HepG2 (cell line): ENCODE results near the gene CCDC83. TPM values are rescaled to one million over a fixed set of nuclear protein-coding genes. Genes with fewer than 3 reads are reported as not detected.

Experiments used
- ATAC-seq: fragments of 200-7000 bp; cut with Tn5 transposase; 3 replicates; pipeline ENCODE4 v1.9.1; 2020; ENCODE audit warnings: mild to moderate bottlenecking, moderate library complexity
- BruUV-seq: library from RNA; stranded (reverse); fragments of 400-500 nt; replicated peaks from 2 replicates; lab custom pipeline; 2021; lab: Mats Ljungman, UMichigan
- CTCF ChIA-PET: fragments of 300-600 bp; formaldehyde crosslinking; extraction: SDS; loops from one replicate; lab custom pipeline; 2021; ENCODE audit warnings: low total read pairs, inconsistent platforms, low intra/inter-chr PET ratio; lab: Yijun Ruan, JAX
- POLR2A ChIA-PET: fragments of 350-600 bp; sonication (Branson Sonifier 250); formaldehyde crosslinking; loops from one replicate; lab custom pipeline; 2020; ENCODE audit warnings: antibody characterized with exemption, inconsistent platforms; lab: Yijun Ruan, JAX
- DNase-seq: peaks from one replicate; pipeline ENCODE4 v3.0.0-alpha.2; 2015; ENCODE audit warnings: low spot score
- FAIRE-seq: peaks from 3 replicates; lab custom pipeline; 2011; peaks lifted over from hg19 to GRCh38; lab: Jason Lieb, UNC
- H2AFZ ChIP-seq: one replicate; pipeline ENCODE4 v1.6.1; 2011; ENCODE audit warnings: low read length, inconsistent platforms
- H3K27ac ChIP-seq: fragments of 300-600 bp; 3 replicates; pipeline ENCODE4 v1.8.0; 2011; ENCODE audit warnings: mixed run types, mild to moderate bottlenecking, mixed read lengths, low read length, inconsistent platforms; ENCODE audit not compliant: insufficient read depth; ENCODE audit errors: extremely low read length
- H3K27me3 ChIP-seq, 2 experiments: fragments of 200-600 bp in 1 of 2; 2 replicates in 1 of 2; 3 replicates in 1 of 2; pipeline versions ENCODE4 v1.6.0 to v1.8.0; 2011; ENCODE audit warnings: low read length in 2 of 2, mild to moderate bottlenecking in 2 of 2, moderate library complexity in 2 of 2, inconsistent platforms in 1 of 2; ENCODE audit not compliant: insufficient read depth in 2 of 2, control insufficient read depth in 1 of 2
- H3K36me3 ChIP-seq, 2 experiments: fragments of 200-600 bp in 1 of 2; replicated peaks in 1 of 2; 2 replicates in 1 of 2; 3 replicates in 1 of 2; pipeline versions ENCODE4 v1.5.1 to v1.8.0; 2011; ENCODE audit warnings: low read length in 2 of 2, inconsistent platforms in 1 of 2; ENCODE audit not compliant: insufficient read depth in 2 of 2, control insufficient read depth in 1 of 2
- H3K4me1 ChIP-seq: 2 replicates; pipeline ENCODE4 v1.5.1; 2012; ENCODE audit warnings: low read length, inconsistent platforms; ENCODE audit not compliant: insufficient read depth
- H3K4me2 ChIP-seq: 2 replicates; pipeline ENCODE4 v1.6.0; 2011; ENCODE audit warnings: low read depth, low read length, inconsistent platforms
- H3K4me3 ChIP-seq, 3 experiments: fragments of 200-600 bp in 1 of 3; sonication (generic), shearing (Covaris generic) in 1 of 3; replicated peaks in 1 of 3; 2 replicates each; pipeline ENCODE4 v1.5.1; 2011 to 2016; ENCODE audit warnings: low read length in 3 of 3, inconsistent platforms in 2 of 3, low read depth in 2 of 3, mild to moderate bottlenecking in 2 of 3, control low read depth in 1 of 3, mixed read lengths in 1 of 3; ENCODE audit not compliant: insufficient read depth in 1 of 3
- H3K79me2 ChIP-seq: one replicate; pipeline ENCODE4 v1.6.1; 2011; ENCODE audit warnings: low read length, inconsistent platforms; ENCODE audit not compliant: insufficient read depth
- H3K9ac ChIP-seq: 2 replicates; pipeline ENCODE4 v1.6.0; 2011; ENCODE audit warnings: mild to moderate bottlenecking, low read depth, low read length, inconsistent platforms; ENCODE audit not compliant: insufficient read depth
- H3K9me3 ChIP-seq: 2 replicates; pipeline ENCODE4 v1.5.1; 2012; ENCODE audit warnings: mild to moderate bottlenecking, low read length
- H4K20me1 ChIP-seq: 2 replicates; pipeline ENCODE4 v1.6.0; 2011; ENCODE audit warnings: inconsistent platforms, mild to moderate bottlenecking, low read length, moderate library complexity; ENCODE audit not compliant: insufficient read depth
- ARNTL ChIP-seq: sonication (generic); formaldehyde crosslinking; IDR thresholded peaks from 2 replicates; pipeline ENCODE4 v1.4.0; 2020; ENCODE audit warnings: mild to moderate bottlenecking, missing genetic modification reagents
- HNRNPH1 ChIP-seq: fragments of 200-400 bp; formaldehyde crosslinking; optimal IDR thresholded peaks from 2 replicates; pipeline ENCODE3; 2017; ENCODE audit warnings: mild to moderate bottlenecking, low read depth, low read length
- SMAD9 ChIP-seq: sonication (generic); formaldehyde crosslinking; IDR thresholded peaks from 2 replicates; pipeline ENCODE4 v1.5.1; 2020; ENCODE audit warnings: mild to moderate bottlenecking, missing genetic modification reagents
- THRA ChIP-seq: sonication (generic); formaldehyde crosslinking; IDR thresholded peaks from 2 replicates; pipeline ENCODE4 v1.4.0; 2020; ENCODE audit warnings: missing genetic modification reagents, borderline replicate concordance
- ZNF746 ChIP-seq: sonication (generic); formaldehyde crosslinking; IDR thresholded peaks from 2 replicates; pipeline ENCODE4 v1.8.0; 2022; ENCODE audit warnings: mild to moderate bottlenecking, missing genetic modification reagents
- ZNF768 ChIP-seq: sonication (generic); formaldehyde crosslinking; IDR thresholded peaks from 2 replicates; pipeline ENCODE4 v1.4.0; 2020; ENCODE audit warnings: missing genetic modification reagents
- ZNF775 ChIP-seq: sonication (generic); formaldehyde crosslinking; IDR thresholded peaks from 2 replicates; pipeline ENCODE4 v1.4.0; 2020; ENCODE audit warnings: missing genetic modification reagents, mild to moderate bottlenecking, moderate library complexity, borderline replicate concordance
- WGBS: methylation state at CpG from one replicate; pipeline ENCODE4 v1.1.6; 2017; ENCODE audit warnings: low lambda C conversion rate; 5-methylcytosine and 5-hydroxymethylcytosine counted together
- in situ Hi-C: cut with HindIII; loops from 2 replicates; pipeline ENCODE4 v1.10.0; 2017; ENCODE audit warnings: low pct_unique_long_range_greater_than_20kb; ENCODE audit not compliant: extremely low pct_ligation_motif_present
- intact Hi-C: fragments of 100-400 bp; cut with micrococcal nuclease; formaldehyde crosslinking; loops from one replicate; pipeline ENCODE4 v1.10.0; 2022; ENCODE audit not compliant: unreplicated experiment
- polyA plus RNA-seq, 8 experiments: library from polyadenylated mRNA; depleted of rRNA in 3 of 8; stranded (reverse) in 7 of 8; unstranded in 1 of 8; fragments of >200 nt; fragmentation: Illumina TruSeq in 4 of 8; extraction: Trizol in 4 of 8; gene quantifications; 2 replicates each; pipeline versions ENCODE4 v1.2.1 to v1.2.3, GENCODE V29; 2011 to 2016; ENCODE audit warnings: low read depth in 4 of 8, missing spikeins in 1 of 8, mixed read lengths in 1 of 8; ENCODE audit not compliant: insufficient read depth in 1 of 8
- total RNA-seq, 5 experiments: library from RNA; depleted of rRNA; stranded (reverse); fragments of >200 nt; fragmentation: Illumina TruSeq; extraction: Trizol; gene quantifications; 2 replicates each; pipeline ENCODE4 v1.2.3, GENCODE V29; 2016; ENCODE audit warnings: low read depth in 1 of 5

Gene CCDC83
- total and polyA plus RNA-seq, 2 of the 13 experiments (the other 11 are each of a cell fraction or from before 2014, with no cell fraction given) = not detected

GRCh38 chr11:85914425-85914824, 59.2 kb downstream of the CCDC83 start:
- in situ Hi-C loops (no loop called here), intact Hi-C loops (no loop called here)
- ATAC-seq (no peak), DNase-seq (no peak), FAIRE-seq (no peak)
- Histone ChIP-seq H3K4me2 (no peak overlapping the region), H3K27ac (no peak overlapping the region), H3K27me3 (no peaks in the 10 kb centered on the region), H3K36me3 (no peaks in the 10 kb centered on the region), H3K4me1 (peaks cover 15% of the 10 kb centered on the region), H4K20me1 (no peaks in the 10 kb centered on the region), H3K9ac (no peak overlapping the region), H3K4me3 (no peak overlapping the region), H3K79me2 (no peaks in the 10 kb centered on the region), H2AFZ (no peak overlapping the region), H3K9me3 (peaks cover 7% of the 10 kb centered on the region)
- TF ChIP-seq ZNF775 (CRISPR knock-in tag) = no peak
- no peak for TF ChIP-seq THRA (CRISPR knock-in tag)
- TF ChIP-seq ARNTL = no peak
- no peak for TF ChIP-seq HNRNPH1
- no peak for TF ChIP-seq ZNF746 (CRISPR knock-in tag)
- TF ChIP-seq SMAD9 = no peak
- TF ChIP-seq ZNF768 (CRISPR knock-in tag) = no peak
- CTCF ChIA-PET = no interaction called here
- WGBS = 88% methylated on average over 6 of the region's 6 CpGs
- POLR2A ChIA-PET = no interaction called here
- no TSS peak for BruUV-seq
